NCI-H2081 (cell line): Measurements from ENCODE around the gene STK40.

Source experiments
- DNase-seq, 2 experiments: peaks; one replicate each; lab custom pipeline; 2025; lab: John Stamatoyannopoulos, UW

STK40 gene

DNA sequence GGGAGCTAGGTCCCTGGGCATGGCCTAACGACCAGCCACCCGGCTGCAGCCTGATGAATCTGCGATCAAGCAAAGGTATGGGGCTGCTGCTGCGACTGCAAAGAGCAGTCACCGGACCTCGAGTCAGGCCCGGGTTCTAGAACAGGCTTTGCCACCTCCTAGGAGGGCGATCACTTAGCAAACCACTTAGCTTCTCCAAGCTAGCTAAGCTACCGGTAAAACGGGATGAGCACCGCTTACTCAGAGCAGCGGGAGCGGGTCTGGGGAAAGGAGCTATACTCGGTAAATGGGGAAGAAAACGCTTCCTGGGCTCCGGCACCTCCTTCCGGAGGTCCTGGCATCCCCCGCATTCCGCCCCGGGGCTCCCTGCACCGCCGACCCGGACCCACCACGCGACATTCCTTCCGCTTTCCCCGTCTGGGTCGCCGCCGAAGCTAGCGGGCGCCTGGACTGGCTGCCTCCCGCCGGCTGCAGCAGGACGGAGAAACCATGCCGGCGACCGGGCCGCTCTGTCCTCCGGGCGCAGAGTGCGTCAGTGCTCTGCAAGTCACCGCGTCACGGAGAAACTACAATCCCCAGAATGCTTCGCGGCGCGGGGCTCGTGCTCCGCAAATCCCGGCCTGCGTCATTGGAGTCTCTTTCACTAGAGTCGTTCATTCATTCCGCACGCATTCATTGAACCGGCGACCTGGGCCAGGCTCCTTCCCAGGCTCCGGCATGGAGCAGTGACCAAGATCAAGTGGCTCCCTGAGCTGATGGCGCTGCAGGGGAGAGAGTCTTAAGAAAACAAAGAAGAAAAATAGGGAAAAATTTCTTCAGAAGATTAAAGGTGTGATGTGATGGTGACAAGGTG, 11.9 kb upstream of the STK40 start, which contains the start of gene LSM10:
LSM10 (minus strand) TSS at position 531 of the 853 bp plus-strand sequence. CDS start 3,779 bp downstream, outside the sequence.
- DNase-seq, result peak; percentile 92 to 97

DNA sequence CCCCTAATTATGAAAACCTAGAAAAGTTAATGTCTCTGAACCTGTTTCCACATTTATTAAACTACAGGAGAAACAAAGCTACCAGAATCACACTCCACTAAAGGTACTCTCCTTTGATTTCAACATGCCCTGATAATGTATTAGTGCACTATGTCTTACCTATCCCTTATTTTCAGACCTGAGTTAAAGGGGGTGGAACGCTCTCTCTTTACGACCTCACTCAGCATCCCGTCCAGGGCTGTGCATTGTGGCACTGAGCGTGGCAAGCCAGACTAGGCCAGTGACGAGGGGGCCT, 11.3 kb upstream of the STK40 start:
- no peak for DNase-seq

GRCh38 chr1:36396359-36396758, 10.6 kb upstream of the STK40 start:
- DNase-seq, result no peak

DNA sequence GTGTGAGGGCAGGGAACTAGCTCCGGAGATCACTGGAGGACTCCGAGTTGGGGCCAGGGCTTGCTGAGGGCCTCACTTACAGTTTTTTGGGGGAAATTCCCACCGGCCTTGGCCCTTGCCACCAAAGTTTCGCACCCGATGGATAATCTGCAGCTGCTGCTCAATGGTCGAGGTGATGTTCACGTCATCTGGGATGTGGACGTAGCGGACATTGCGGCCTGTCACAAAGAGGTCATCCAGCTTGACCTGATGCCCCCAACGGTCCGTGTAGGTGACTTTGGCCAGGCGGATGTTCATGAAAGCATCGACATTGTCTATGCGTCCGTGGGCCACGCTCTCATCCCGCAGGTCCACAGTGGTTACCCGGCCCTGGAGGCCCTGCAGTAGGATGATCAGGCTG, 8.0 kb upstream of the STK40 start:
- no peak for DNase-seq

- no peak for DNase-seq
Measured at GRCh38 chr1:36392836-36393235, 7.1 kb upstream of the STK40 start.

DNA sequence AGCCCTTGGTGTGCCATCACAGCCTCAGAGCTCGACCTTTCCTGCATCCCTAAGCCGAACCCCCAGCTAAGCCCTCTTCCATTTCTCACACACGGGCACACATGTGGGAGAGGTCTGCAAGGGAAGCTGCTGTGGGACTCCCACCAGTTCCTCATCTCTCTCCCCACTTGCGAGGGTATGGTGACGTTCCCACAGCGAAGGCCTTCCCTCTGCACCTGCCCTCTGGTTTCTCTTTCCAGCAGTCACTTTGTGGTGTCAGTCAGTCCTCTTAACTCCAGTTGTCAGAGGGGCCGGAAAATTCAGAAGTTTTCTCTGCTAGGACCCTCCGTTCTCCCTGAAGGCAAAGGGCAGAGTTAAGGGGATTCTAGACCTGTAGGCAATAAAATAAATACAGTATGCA, 5.5 kb upstream of the STK40 start:
- no peak for DNase-seq

DNA sequence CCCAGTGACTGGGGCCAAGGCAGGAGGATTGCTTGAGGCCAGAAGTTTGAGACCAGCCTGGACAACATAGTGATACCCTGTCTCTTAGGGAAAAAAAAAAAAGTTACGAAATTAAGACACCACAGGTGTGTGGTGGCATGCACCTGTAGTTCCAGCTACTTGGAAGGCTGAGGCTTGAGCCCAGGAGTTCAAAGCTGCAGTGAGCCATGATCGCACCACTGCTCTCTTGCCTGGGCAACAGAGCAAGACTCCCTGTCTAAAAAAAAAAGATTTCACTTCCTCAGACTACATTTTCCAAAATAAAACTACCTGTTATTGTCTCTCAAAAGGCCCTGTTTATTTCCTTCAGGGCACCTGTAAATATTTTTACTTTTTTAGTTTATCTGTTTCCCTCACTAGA, 4.7 kb upstream of the STK40 start:
- no peak for DNase-seq

- no peak for DNase-seq
Measured at GRCh38 chr1:36389999-36390398, 4.3 kb upstream of the STK40 start.

- no peak for DNase-seq
Measured at GRCh38 chr1:36389261-36389660, 3.5 kb upstream of the STK40 start.

GRCh38 chr1:36387141-36387949, 1.6 kb upstream of the STK40 start:
- DNase-seq, result no peak

GRCh38 chr1:36386265-36387140, 779 bp upstream of the STK40 start:
- peak; percentile 63 to 74 for DNase-seq

DNA sequence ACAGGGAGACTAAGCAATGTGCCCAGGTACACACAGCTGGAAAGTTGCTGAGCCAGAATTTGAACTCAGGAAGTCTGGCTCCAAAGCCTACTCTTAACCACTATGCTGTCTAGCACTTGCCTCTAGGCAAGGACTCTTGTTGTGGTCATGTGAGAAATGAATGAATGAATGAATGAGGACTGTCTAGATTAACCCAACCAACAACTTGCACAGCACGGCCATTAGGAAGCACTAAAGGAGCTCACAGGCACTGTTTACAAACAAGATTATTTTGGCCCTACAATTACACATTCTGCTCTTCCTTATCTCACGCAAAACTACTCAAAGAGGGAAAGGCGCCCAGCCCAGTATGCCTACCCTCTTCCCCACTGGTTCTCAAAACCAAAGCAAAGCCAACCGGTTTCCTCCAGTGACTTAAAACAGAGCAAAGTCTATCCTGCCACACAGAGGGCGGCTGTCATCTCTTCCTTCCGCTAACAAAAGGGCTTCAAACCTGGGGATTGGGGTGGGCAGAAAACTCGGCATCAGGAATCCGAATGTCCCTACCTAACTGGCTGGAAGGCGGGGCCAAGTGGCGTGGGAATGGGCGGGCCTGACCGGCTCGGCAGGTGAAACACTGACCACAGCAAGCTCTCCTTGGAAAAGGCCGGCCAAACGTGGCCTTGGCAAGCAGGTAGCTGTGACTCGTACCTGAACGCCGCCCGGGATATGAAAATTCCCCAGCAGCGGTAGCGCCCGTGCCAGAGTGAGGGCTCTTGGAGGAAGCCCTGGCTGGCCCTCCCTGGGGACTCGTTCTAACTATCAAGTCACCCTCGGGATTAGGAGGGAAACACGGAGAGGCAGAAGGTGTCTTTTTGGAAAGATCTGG, 948 bp downstream of the STK40 start:
- peak; percentile 62 to 63 for DNase-seq

- no peak for DNase-seq
Measured at GRCh38 chr1:36383240-36383639, 2.5 kb downstream of the STK40 start.

- no peak for DNase-seq
Measured at GRCh38 chr1:36382669-36383068, 3.1 kb downstream of the STK40 start.

- DNase-seq, result no peak
Measured at GRCh38 chr1:36382231-36382630, 3.5 kb downstream of the STK40 start.

GRCh38 chr1:36381405-36381804, 4.3 kb downstream of the STK40 start:
- no peak for DNase-seq

- no peak for DNase-seq
Measured at GRCh38 chr1:36380782-36381181, 4.9 kb downstream of the STK40 start.

- no peak for DNase-seq
Measured at GRCh38 chr1:36380143-36380619, 5.5 kb downstream of the STK40 start.

DNA sequence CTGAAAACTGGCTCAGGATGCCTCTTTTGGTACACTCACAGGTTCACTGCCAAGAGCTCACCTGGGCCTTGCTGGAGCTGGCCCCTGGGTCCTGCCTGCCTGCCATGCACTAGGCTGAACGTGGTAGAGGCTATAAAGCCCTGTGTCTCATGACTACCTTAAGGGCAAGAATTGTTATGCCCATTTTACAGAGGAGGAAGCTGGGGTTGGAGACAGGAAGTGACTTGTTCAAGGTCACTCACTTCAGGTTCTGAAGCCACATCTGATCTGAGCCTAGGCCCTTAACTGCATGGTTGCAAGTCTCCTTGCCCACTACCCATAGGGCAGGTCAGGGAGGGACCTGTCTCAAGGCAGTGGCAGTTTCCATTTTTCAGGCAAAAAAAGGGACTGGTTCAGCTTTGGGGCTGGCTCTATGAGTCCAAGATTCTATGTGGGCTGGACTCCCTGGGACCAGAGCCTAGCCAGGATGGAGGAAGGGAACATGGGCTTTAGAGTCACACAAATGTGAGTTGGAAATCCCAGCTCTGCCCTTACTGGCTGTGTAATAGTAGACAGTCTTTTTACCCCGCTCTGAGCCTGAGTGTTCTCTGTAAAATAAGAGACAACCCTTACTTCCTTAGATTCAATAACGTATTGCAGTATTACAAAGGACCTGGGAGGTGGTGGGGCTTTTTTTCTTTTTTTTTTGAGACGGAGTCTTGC, 7.8 kb downstream of the STK40 start:
- DNase-seq, result no peak

DNA sequence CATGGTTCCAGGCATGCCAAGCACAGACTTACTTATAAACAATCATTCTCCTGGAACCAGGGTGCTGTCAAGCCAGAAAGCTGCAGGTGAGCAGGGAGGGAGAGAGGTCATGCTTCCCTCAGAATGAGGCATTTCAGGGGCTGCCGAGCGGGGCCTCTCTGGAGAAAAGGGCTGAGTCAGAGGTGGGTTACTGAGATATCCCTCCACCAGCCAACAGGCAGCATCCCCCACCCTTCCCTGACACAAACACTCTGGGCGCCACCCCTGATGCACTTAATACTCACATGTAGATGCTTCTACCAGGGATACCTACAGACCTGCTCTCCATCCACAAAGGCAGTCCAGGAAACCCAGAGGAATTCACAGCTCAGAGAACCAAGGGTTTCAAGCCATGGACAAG, 13.1 kb downstream of the STK40 start:
- no peak for DNase-seq
